ENCODE measurements around the gene PTHLH.
A peak's percentile ranks its signal among the peaks of the same experiment; 100 is the strongest.

Gene PTHLH

GRCh38 chr12:27940756-27941402, 31.7 kb downstream of the PTHLH start:
- peak; percentile 17 to 45 for DNase-seq (ENCODE audit: extremely low read depth in 1 of 2, low read depth in 1 of 2)

GRCh38 chr12:27940245-27940644, 32.3 kb downstream of the PTHLH start:
- no peak for DNase-seq (ENCODE audit: extremely low read depth in 1 of 2, low read depth in 1 of 2)

- DNase-seq (ENCODE audit: extremely low read depth in 1 of 2, low read depth in 1 of 2): no peak
Observed at GRCh38 chr12:27937768-27938167, 34.8 kb downstream of the PTHLH start.

GRCh38 chr12:27936196-27936595, 36.3 kb downstream of the PTHLH start:
- DNase-seq (ENCODE audit: extremely low read depth in 1 of 2, low read depth in 1 of 2): no peak

- DNase-seq (ENCODE audit: extremely low read depth in 1 of 2, low read depth in 1 of 2): no peak
Observed at GRCh38 chr12:27934276-27934675, 38.3 kb downstream of the PTHLH start.

GRCh38 chr12:27931390-27931789, 41.1 kb downstream of the PTHLH start:
- DNase-seq (ENCODE audit: extremely low read depth in 1 of 2, low read depth in 1 of 2): no peak

GRCh38 chr12:27927347-27927746, 45.2 kb downstream of the PTHLH start:
- no peak for DNase-seq (ENCODE audit: extremely low read depth in 1 of 2, low read depth in 1 of 2)

- DNase-seq (ENCODE audit: extremely low read depth in 1 of 2, low read depth in 1 of 2): no peak
Observed at GRCh38 chr12:27924350-27925135, 48.0 kb downstream of the PTHLH start.

GRCh38 chr12:27922531-27923139, 49.9 kb downstream of the PTHLH start:
- DNase-seq (ENCODE audit: extremely low read depth in 1 of 2, low read depth in 1 of 2): no peak

- no peak for DNase-seq (ENCODE audit: extremely low read depth in 1 of 2, low read depth in 1 of 2)
Observed at GRCh38 chr12:27919671-27920235, 52.8 kb downstream of the PTHLH start.

GRCh38 chr12:27915536-27915935, 57.0 kb downstream of the PTHLH start:
- DNase-seq (ENCODE audit: extremely low read depth in 1 of 2, low read depth in 1 of 2): no peak

GRCh38 chr12:27915021-27915420, 57.5 kb downstream of the PTHLH start:
- DNase-seq (ENCODE audit: extremely low read depth in 1 of 2, low read depth in 1 of 2): no peak

GRCh38 chr12:27913999-27914614, 58.4 kb downstream of the PTHLH start:
- no peak for DNase-seq (ENCODE audit: extremely low read depth in 1 of 2, low read depth in 1 of 2)

GRCh38 chr12:27911397-27911796, 61.1 kb downstream of the PTHLH start:
- no peak for DNase-seq (ENCODE audit: extremely low read depth in 1 of 2, low read depth in 1 of 2)

Data from stimulated activated CD8-positive, alpha-beta memory T cell treated with anti-CD3 and anti-CD28 coated beads, Interleukin-7, amount 100 ng/mL, for 48 hours (primary cell).